GM19035 (cell line): ENCODE measurements around the gene CALCB.

Experiments used
- ATAC-seq: cut with Tn5 transposase; IDR thresholded peaks from one replicate; pipeline ENCODE4 v1.9.1; 2021; ENCODE audit not compliant: unreplicated experiment

The CALCB gene

GRCh38 chr11:15074206-15075161 lies 1.1 kb downstream of the CALCB start:
- ATAC-seq: peak; percentile 91

- no peak for ATAC-seq
These were observed 1.8 kb downstream of the CALCB start for GRCh38 chr11:15075162-15075526.

GRCh38 chr11:15091175-15091574 lies 17.8 kb downstream of the CALCB start:
- no peak for ATAC-seq

DNA sequence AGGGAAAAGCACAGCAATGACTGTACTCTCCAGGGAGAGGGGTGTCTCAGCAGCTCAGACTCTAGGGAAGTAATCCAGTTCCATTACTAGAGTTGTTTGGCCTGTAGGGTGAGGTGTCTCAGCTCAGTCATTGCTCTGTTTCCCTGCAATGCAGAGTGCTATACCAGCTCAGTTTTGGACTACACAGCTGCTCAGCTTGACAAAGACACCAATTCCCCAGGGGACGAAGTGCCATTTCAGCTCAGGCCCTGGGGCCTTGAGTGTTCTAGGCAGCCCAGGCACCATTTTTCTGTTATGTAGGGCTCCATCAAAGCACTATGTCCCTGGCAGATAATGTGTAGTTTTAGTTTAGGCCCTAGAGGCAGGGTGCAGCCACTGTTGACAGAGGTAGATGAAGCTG lies 18.2 kb downstream of the CALCB start:
- ATAC-seq: no peak

- ATAC-seq: no peak
These were observed 20.0 kb downstream of the CALCB start for GRCh38 chr11:15093432-15093831.

DNA sequence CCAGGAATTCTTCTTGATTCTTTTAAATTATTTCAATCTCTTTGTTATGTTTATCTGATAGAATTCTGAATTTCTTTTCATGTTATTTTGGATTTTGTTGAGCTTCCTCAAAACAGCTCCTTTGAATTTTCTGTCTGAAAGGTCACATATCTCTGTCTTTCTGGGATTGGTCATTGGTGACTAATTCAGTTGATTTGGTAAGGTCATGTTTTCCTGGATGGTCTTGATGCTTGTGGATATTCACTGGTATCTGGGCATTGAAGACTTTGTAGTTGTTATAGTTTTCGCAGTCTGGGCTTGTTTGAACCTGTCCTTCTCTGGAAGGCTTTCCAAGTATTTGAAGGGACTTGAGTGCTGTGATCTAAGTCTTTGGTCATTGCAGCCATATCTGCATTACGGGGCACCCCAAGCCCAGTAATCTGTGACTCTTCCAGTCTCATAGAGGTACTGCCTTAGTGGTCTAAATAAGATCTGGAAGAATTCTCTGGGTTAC lies 22.4 kb downstream of the CALCB start:
- no peak for ATAC-seq

DNA sequence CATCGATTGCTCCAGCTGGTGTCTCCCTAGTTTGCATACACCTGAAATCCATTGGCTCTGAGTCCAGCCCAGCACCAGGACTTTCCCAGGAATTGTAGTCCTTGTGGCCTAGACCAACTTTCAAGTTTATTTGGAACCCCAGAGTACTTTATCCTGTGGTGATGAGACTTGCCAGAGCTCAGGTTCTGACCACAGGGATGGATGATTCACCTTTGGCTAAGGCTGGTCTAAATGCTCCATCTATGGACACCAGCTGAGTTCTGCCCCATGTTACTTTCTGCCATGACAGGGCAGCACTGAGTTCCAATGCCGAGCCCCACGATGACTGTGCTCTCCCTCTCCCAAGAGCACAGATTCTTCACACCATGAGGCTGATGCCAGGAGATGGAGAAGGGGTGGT lies 24.0 kb downstream of the CALCB start:
- ATAC-seq: no peak

- ATAC-seq: no peak
These were observed 25.9 kb downstream of the CALCB start for GRCh38 chr11:15099267-15099666.

DNA sequence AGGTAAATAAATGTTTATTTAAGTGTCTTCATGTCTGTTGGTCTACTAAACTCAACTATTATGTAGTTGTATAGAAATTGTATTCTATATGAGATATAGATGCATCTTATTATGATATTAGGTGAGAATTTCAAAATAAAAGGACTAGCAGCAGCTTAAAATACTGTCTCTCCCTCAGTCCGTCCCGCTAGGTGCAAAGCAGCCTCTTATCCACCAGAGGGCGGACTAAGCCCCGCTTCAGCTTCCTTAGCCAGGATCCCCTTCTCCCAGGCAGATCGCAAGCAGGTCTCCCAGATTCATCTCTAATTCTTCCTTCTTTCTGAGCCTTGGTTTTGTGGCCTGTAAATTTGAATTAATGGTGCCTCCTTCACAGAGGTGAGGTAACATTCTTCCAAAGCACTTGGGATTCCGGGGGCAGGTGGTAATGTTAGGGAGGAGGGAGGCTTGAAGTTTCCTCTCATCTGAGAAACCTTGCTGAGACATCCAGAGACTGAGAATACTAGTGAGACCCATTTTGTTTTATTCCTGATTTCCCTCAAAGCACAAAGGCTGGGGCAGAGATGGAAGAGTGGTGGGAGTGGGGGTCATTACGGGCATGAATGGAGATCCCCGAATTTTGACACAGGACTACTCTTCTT lies 27.8 kb downstream of the CALCB start:
- peak; percentile 79 for ATAC-seq

DNA sequence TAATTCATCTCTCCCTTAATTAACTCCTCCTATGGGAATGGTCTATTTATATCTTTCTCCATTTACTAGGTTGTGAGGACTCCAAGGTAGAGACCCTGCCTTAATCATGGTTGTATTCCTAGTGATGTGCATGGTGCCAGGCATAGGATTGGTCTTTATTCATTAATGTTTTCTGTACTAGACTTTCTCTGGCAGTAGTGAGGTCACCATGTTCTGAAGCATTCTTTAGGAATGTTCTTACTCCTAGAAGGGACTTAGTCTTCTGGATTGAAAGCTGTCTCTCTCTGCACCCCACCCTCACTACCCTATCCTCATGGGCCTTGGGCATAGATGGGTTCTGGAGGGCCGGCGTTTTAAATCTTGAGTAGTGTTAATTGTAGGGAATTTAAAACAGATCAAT lies 30.8 kb downstream of the CALCB start:
- no peak for ATAC-seq

GRCh38 chr11:15106201-15106965 lies 33.0 kb downstream of the CALCB start:
- no peak for ATAC-seq

GRCh38 chr11:15107730-15108515 lies 34.5 kb downstream of the CALCB start:
- ATAC-seq: peak; percentile 67

- ATAC-seq: no peak
These were observed 35.3 kb downstream of the CALCB start for GRCh38 chr11:15108592-15109130.

GRCh38 chr11:15109602-15110001 lies 36.2 kb downstream of the CALCB start:
- no peak for ATAC-seq

DNA sequence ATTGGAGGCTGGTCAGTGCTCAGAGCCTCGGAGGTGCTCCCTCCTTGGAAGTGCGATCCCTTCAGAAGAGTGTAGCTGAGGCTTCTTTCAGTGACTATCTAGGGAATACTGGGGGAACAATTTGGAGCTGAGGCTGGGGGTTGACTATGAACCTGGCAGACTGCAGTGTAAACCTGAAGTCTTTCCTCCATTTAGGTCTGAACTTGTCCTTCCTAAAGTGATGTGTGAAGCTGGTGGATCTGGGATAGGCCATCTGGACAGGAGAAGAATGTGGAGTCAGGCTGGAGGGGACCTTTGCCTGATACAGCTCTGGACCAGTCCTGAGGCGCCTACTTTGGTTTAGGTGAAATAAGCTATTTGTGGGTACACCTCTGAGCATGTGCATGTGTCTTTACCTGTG lies 37.8 kb downstream of the CALCB start:
- no peak for ATAC-seq

DNA sequence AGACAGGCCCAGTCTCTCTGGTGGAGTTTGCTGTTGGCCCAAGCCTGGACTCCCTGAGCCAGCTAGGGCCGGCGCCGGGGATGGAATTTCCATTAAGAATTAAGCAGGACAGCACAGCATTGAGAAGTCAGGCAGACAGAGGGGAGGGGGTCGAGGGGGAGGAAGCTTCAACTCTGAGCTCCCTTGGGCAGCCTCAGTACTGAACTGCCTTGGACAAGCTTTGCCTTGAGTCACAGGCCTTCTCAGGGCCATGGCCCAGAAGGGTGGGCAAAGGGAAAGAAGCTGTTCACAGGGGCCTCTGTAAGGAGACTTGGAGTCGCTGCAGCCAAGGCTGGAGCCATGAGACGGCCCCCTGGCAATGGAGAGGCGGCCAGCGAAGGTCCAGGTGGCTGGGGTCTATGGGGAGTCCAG lies 38.7 kb downstream of the CALCB start:
- no peak for ATAC-seq

- ATAC-seq: peak; percentile 88
These were observed 40.0 kb downstream of the CALCB start for GRCh38 chr11:15113381-15113780.

GRCh38 chr11:15114501-15115475 lies 41.4 kb downstream of the CALCB start, which contains the start of gene INSC:
TSS of gene INSC (plus strand) at chr11:15114923. CDS start at chr11:15149175, 34,252 bp downstream.
- no peak for ATAC-seq

DNA sequence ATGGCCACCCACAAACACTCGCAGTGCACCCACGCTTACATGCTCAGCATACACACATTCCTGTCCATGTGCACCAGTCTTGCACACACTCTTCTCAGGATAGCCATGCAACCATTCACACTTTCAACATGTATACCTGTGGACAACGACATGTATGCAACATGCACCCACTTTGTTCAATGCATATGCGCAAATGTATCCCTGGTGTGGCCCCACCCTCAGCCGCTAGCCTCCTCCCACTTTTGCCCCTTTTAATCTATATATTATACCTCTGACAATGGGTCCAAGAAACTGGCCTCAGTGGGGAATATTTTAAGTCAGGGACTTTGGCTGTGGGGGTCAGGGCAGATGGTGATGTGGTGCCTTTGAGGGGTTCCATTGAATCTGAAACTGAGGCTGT lies 42.3 kb downstream of the CALCB start:
- no peak for ATAC-seq
